NB4 (cell line): ENCODE data around the gene NYNRIN.

Experiments
- CTCF ChIP-seq: IDR thresholded peaks from one replicate; pipeline ENCODE4 v1.5.1; 2012; ENCODE audit warnings: low read depth, low read length
- MYC ChIP-seq: IDR thresholded peaks from 2 replicates; pipeline ENCODE4 v1.6.1; 2011; ENCODE audit warnings: low read depth, low read length
- POLR2A ChIP-seq: IDR thresholded peaks from 2 replicates; pipeline ENCODE4 v1.6.1; 2011; ENCODE audit warnings: mild to moderate bottlenecking; ENCODE audit not compliant: insufficient read length; ENCODE audit errors: extremely low read depth
- TF ChIP-seq, protein P1 (sequence below): IDR thresholded peaks from 2 replicates; pipeline ENCODE4 v1.6.1; 2011; ENCODE audit warnings: low read depth, low read length

DNA sequence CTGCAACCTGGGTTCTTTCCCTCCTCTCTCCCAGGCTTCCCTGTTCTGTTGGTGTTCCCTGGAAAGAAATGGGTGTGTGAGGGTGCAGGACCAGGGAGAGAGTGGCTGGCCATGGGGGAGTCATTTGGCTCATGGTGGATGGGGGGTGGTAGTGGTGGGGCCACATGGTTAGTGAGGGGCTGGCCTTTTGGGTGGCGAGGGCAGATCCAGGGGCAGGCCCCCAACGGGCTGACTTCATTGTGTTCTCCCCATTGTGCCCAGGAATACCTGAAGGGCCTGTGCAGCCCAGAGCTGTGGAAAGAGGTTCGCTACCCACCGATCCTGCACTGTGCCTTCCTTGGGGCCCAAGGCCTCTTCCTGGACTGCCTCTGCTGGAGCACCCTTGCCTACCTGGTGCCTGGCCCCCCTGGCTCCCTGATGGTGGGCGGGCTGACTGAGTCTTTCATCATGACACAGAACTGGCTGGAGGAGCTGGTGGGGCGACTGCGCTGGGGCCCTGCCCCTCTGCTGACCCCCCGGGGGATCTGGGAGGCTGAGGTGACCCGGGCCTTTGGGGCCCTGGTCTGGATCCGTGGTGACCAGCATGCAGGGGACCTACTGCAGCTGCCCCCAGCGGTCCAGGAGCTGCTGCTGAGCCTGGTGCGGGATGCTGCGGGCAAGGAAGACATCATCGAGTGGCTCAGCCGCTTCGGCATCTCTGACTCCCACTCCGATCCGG lies 9.0 kb downstream of the NYNRIN start:
- TF ChIP-seq POLR2A (no peak), MYC (no peak), CTCF (no peak)
- TF ChIP-seq, protein P1, sequence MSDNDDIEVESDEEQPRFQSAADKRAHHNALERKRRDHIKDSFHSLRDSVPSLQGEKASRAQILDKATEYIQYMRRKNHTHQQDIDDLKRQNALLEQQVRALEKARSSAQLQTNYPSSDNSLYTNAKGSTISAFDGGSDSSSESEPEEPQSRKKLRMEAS = no peak
